ENCODE results near the gene SDHB. TPM values are rescaled to one million over a fixed set of nuclear protein-coding genes. Genes with fewer than 3 reads are reported as not detected.
A peak's percentile ranks its signal among the peaks of the same experiment; 100 is the strongest.

The SDHB gene
- total and polyA plus RNA-seq, 10 of the 15 experiments (the other 5 are each of a cell fraction or from before 2014, with no cell fraction given), result 101 to 319 (median 188) TPM

DNA sequence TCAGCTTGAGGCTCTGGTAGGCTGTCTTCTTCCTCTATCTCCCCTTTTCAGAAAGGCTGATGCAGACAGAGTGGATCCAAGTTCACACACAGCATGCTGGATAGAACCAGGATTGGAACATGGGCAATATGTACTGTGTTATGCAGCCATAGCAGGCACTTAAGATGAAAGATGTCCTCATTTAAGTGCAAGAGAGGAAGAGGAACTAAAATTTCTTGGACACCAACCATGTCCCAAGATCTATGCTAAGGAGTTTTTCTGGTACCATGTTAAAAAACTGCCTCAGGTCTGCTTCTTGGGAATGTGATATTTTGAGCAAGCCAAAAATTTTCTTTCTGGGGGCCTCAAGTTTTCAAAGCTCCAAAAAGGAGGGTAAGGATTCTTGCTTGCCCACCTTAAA is 1.2 kb downstream of the SDHB start:
- Histone ChIP-seq H3K79me2 (ENCODE audit: control insufficient read depth, insufficient read depth, low read length) (peaks cover 31% of the 10 kb centered on the region), H3K9me3 (replicated peaks; ENCODE audit: control insufficient read depth, insufficient read depth, low read length) (no peaks in the 10 kb centered on the region), H3K4me1 (ENCODE audit: control insufficient read depth, insufficient read depth, low read length) (no peaks in the 10 kb centered on the region; the same call in 1 of the 2 replicates), H3K36me3 (ENCODE audit: control insufficient read depth in 2 of 2, insufficient read depth in 2 of 2, low read length in 1 of 2) (peaks cover 0 to 2% of the 10 kb centered on the region in 2 experiments; a peak in 1 of 4 replicates), H3K4me3 (peak overlapping the region; percentile 96), H3K4me2 (ENCODE audit: control insufficient read depth, insufficient read depth) (peak overlapping the region; percentile 72), H3K27ac (ENCODE audit: control insufficient read depth, insufficient read depth) (peak overlapping the region; percentile 80), H3K9ac (ENCODE audit: control insufficient read depth, insufficient read depth, low read length) (peak overlapping the region; percentile 92), H2AFZ (ENCODE audit: control insufficient read depth, low read depth, low read length) (no peak overlapping the region), H3K27me3 (replicated peaks in 1 of 2; ENCODE audit: control insufficient read depth in 2 of 2, insufficient read depth in 2 of 2, low read length in 1 of 2) (no peaks in the 10 kb centered on the region), H4K20me1 (ENCODE audit: control insufficient read depth, insufficient read depth) (no peaks in the 10 kb centered on the region)
- no TSS peak for BruUV-seq (replicated peaks)
- DNase-seq (ENCODE audit: low read depth, low spot score) (no peak), FAIRE-seq (no peak), ATAC-seq (no peak)
- ChIA-PET RAD21 (ENCODE audit: unreplicated experiment) (no interaction called here), POLR2A (no interaction called here), CTCF (interaction anchor here (1.2 kb wide), 1 partner anchor 92 kb away, joined by 3 read pairs; no protein-coding TSS in a partner anchor), SMC1A (ENCODE audit: uncharacterized antibody, unreplicated experiment) (no interaction called here)
- intact Hi-C loops (cut with micrococcal nuclease; ENCODE audit: unreplicated experiment) (loop anchor here (10.0 kb wide), 1 partner anchor 222 kb away; no protein-coding TSS in a partner anchor), in situ Hi-C loops (cut with MboI) (no loop called here)
- no peak for TF ChIP-seq SUPT20H (IDR thresholded peaks at IDR 0.05; ENCODE audit: borderline replicate concordance, control insufficient read depth, low read depth, low read length)
- no peak for TF ChIP-seq MXI1 (IDR thresholded peaks at IDR 0.05; ENCODE audit: low read depth, low read length)
- no peak for TF ChIP-seq POLR2AphosphoS2 (IDR thresholded peaks at IDR 0.05; ENCODE audit: low read depth, low read length)
- TF ChIP-seq ASH2L (IDR thresholded peaks at IDR 0.05; ENCODE audit: borderline replicate concordance, low read depth), result no peak
- TF ChIP-seq, protein P1, sequence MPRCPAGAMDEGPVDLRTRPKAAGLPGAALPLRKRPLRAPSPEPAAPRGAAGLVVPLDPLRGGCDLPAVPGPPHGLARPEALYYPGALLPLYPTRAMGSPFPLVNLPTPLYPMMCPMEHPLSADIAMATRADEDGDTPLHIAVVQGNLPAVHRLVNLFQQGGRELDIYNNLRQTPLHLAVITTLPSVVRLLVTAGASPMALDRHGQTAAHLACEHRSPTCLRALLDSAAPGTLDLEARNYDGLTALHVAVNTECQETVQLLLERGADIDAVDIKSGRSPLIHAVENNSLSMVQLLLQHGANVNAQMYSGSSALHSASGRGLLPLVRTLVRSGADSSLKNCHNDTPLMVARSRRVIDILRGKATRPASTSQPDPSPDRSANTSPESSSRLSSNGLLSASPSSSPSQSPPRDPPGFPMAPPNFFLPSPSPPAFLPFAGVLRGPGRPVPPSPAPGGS (IDR thresholded peaks at IDR 0.05; ENCODE audit: borderline replicate concordance, insufficient read depth, low read depth, low read length, poor library complexity, severe bottlenecking), result no peak
- no peak for TF ChIP-seq PBX3 (IDR thresholded peaks at IDR 0.05; ENCODE audit: insufficient replicate concordance, low read depth, low read length)
- TF ChIP-seq CHD4 (IDR thresholded peaks at IDR 0.05), result no peak
- TF ChIP-seq RAD51 (IDR thresholded peaks at IDR 0.05), result no peak
- TF ChIP-seq MYB (IDR thresholded peaks at IDR 0.05; ENCODE audit: borderline replicate concordance, low read depth, low read length), result no peak
- TF ChIP-seq, protein P2, sequence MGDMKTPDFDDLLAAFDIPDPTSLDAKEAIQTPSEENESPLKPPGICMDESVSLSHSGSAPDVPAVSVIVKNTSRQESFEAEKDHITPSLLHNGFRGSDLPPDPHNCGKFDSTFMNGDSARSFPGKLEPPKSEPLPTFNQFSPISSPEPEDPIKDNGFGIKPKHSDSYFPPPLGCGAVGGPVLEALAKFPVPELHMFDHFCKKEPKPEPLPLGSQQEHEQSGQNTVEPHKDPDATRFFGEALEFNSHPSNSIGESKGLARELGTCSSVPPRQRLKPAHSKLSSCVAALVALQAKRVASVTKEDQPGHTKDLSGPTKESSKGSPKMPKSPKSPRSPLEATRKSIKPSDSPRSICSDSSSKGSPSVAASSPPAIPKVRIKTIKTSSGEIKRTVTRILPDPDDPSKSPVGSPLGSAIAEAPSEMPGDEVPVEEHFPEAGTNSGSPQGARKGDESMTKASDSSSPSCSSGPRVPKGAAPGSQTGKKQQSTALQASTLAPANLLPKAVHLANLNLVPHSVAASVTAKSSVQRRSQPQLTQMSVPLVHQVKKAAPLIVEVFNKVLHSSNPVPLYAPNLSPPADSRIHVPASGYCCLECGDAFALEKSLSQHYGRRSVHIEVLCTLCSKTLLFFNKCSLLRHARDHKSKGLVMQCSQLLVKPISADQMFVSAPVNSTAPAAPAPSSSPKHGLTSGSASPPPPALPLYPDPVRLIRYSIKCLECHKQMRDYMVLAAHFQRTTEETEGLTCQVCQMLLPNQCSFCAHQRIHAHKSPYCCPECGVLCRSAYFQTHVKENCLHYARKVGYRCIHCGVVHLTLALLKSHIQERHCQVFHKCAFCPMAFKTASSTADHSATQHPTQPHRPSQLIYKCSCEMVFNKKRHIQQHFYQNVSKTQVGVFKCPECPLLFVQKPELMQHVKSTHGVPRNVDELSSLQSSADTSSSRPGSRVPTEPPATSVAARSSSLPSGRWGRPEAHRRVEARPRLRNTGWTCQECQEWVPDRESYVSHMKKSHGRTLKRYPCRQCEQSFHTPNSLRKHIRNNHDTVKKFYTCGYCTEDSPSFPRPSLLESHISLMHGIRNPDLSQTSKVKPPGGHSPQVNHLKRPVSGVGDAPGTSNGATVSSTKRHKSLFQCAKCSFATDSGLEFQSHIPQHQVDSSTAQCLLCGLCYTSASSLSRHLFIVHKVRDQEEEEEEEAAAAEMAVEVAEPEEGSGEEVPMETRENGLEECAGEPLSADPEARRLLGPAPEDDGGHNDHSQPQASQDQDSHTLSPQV (IDR thresholded peaks at IDR 0.05), result no peak
- no peak for TF ChIP-seq ZBTB33 (IDR thresholded peaks at IDR 0.05)
- no peak for TF ChIP-seq ZBTB4 (CRISPR knock-in tag; IDR thresholded peaks at IDR 0.05)

Data from GM12878 (cell line).